Lung (tissue), 12 donors: ENCODE results near the gene MAP4K3. TPM values are rescaled to one million over a fixed set of nuclear protein-coding genes. Genes with fewer than 3 reads are reported as not detected.

Source experiments
- ATAC-seq: fragments of 200-7000 bp; cut with Tn5 transposase; one replicate; pipeline ENCODE4 v1.9.1; 2020; ENCODE audit warnings: moderate number of reproducible peaks; ENCODE audit not compliant: insufficient read depth, low FRiP score
- DNase-seq, 3 donors: peaks; one replicate each; pipeline ENCODE4 v3.0.0-alpha.2; 2013 to 2017
- H3K27ac ChIP-seq, 2 donors: one replicate each; pipeline ENCODE4 v1.5.1; 2013; ENCODE audit warnings: mild to moderate bottlenecking in 2 of 2, moderate library complexity in 2 of 2, control low read depth in 1 of 2, inconsistent platforms in 1 of 2, low read depth in 1 of 2, low read length in 1 of 2
- H3K27me3 ChIP-seq, 3 donors: one replicate each; pipeline ENCODE4 v1.5.1; 2013; ENCODE audit warnings: low read length in 2 of 3; ENCODE audit not compliant: control insufficient read depth in 3 of 3, insufficient read depth in 3 of 3
- H3K36me3 ChIP-seq, 4 donors: one replicate each; pipeline ENCODE4 v1.5.1; 2013; ENCODE audit warnings: low read length in 4 of 4, mild to moderate bottlenecking in 1 of 4, moderate library complexity in 1 of 4; ENCODE audit not compliant: control insufficient read depth in 4 of 4, insufficient read depth in 4 of 4
- H3K4me1 ChIP-seq, 5 donors: one replicate each; pipeline ENCODE4 v1.5.1; 2013; ENCODE audit warnings: low read length in 5 of 5, mild to moderate bottlenecking in 2 of 5, moderate library complexity in 1 of 5; ENCODE audit not compliant: control insufficient read depth in 5 of 5, insufficient read depth in 5 of 5
- H3K4me3 ChIP-seq: one replicate; pipeline ENCODE4 v1.5.1; 2013; ENCODE audit warnings: mild to moderate bottlenecking, control low read depth, moderate library complexity
- H3K9ac ChIP-seq, 2 donors: one replicate each; pipeline ENCODE4 v1.5.1; 2013; ENCODE audit warnings: low read length in 2 of 2, control low read depth in 1 of 2; ENCODE audit not compliant: insufficient read depth in 1 of 2
- H3K9me3 ChIP-seq, 4 donors: one replicate each; pipeline ENCODE4 v1.5.1; 2013; ENCODE audit warnings: low read length in 3 of 4, mild to moderate bottlenecking in 1 of 4, moderate library complexity in 1 of 4; ENCODE audit not compliant: control insufficient read depth in 4 of 4, insufficient read depth in 3 of 4
- WGBS, 2 donors: extraction: QIAGEN DNeasy Blood & Tissue Kit; methylation state at CpG; one replicate each; pipeline ENCODE4 v1.1.7; 2013; 5-methylcytosine and 5-hydroxymethylcytosine counted together
- polyA plus RNA-seq, 2 donors: library from polyadenylated mRNA; stranded (reverse); fragments of 200-250 nt; gene quantifications; one replicate each; pipeline ENCODE4 v1.2.1, GENCODE V29; 2013
- total RNA-seq, 2 donors: library from RNA; depleted of rRNA in 1 of 2; stranded (reverse); fragments of >200 nt in 1 of 2; gene quantifications; one replicate each; pipeline ENCODE4 v1.2.1, GENCODE V29; 2014 to 2021
- TF ChIP-seq, protein P1 (sequence below): IDR thresholded peaks from 2 replicates; pipeline ENCODE4 v1.5.1; 2012; ENCODE audit warnings: mild to moderate bottlenecking; ENCODE audit errors: control extremely low read depth, extremely low read depth
- donor health status: control.
- donor health status: control.
- donor health status: Bipolar disorder and iron deficiency.
- donor health status: healthy.
- donor health status: DM: yes; HTN: yes; CAD: no.

The MAP4K3 gene
- total and polyA plus RNA-seq, 4 donors = 9.9 to 97.9 (median 27.1) TPM

DNA sequence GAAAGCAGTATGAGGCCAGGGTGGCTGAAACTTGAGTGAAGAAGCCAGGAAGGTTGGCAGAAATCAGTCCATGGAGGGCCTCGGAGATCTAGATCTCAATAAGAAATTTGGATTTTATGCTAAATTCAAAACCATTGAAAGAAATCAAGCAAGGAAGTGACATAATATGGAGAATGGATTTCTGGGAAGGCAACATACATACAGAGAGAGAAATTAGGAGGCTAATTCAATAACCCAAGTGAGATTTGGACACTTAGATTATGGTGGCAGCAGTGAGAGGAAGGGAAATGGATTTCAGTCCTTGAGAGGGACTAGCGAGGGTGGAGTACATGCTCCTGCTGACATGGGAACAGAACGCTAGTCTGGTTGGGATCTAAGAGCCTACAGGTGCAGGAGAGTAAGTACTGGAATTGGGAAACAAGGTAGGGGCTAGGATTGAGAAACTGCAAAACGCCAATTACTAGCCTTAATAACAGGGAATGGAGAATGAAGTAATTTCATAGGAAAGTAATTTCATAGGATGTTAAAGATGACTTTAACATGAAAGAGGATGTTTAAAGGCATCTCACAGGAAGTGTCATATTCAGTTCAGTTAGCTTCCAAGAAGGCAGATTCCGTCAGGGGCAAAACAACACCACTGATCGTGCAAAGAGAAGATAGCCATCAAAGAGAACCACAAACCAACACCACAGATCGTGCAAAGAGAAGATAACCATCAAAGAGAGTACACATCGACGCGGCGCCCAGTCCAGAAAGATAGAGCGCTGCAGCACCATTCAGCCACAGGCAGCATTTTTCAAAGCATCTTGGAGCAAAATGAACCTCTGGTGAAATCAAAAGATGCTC, 220.5 kb downstream of the MAP4K3 start:
- TF ChIP-seq, protein P1, sequence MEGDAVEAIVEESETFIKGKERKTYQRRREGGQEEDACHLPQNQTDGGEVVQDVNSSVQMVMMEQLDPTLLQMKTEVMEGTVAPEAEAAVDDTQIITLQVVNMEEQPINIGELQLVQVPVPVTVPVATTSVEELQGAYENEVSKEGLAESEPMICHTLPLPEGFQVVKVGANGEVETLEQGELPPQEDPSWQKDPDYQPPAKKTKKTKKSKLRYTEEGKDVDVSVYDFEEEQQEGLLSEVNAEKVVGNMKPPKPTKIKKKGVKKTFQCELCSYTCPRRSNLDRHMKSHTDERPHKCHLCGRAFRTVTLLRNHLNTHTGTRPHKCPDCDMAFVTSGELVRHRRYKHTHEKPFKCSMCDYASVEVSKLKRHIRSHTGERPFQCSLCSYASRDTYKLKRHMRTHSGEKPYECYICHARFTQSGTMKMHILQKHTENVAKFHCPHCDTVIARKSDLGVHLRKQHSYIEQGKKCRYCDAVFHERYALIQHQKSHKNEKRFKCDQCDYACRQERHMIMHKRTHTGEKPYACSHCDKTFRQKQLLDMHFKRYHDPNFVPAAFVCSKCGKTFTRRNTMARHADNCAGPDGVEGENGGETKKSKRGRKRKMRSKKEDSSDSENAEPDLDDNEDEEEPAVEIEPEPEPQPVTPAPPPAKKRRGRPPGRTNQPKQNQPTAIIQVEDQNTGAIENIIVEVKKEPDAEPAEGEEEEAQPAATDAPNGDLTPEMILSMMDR = no peak
- no peak for ATAC-seq
- H3K4me1 ChIP-seq = peaks cover 0 to 1% (median 0%) of the 10 kb centered on the region in 5 donors
- no peak overlapping the region for H3K27ac ChIP-seq
- no peak overlapping the region for H3K4me3 ChIP-seq
- no peaks in the 10 kb centered on the region for H3K9me3 ChIP-seq
- H3K27me3 ChIP-seq = no peaks in the 10 kb centered on the region
- H3K36me3 ChIP-seq = peaks cover 0 to 1% (median 0%) of the 10 kb centered on the region in 4 donors
- 35 to 58% methylated on average over 12 of the region's 12 CpGs for WGBS, 2 donors
- no peak overlapping the region for H3K9ac ChIP-seq
- DNase-seq = no peak

DNA sequence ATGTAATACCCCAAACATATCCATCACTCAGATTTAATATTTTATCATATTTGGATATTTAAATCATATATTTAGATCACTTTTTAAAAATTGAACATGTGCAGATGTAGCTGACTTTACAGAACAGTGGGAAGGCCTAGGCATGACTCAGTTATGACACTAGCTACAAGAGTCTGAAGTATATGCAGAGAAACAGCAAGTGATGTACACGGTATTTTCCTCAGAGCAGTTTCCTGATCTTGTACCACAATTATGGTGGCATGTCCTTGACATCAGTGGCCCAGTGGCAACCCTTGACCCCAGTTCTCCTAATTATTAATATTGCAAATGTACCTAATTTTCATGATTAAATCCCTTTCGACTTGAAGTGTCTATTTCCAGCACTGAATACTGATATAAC, 221.5 kb downstream of the MAP4K3 start:
- DNase-seq = no peak
- H3K27ac ChIP-seq = no peak overlapping the region
- TF ChIP-seq, protein P1 = no peak
- peaks cover 0 to 1% (median 0%) of the 10 kb centered on the region in 4 donors for H3K36me3 ChIP-seq
- WGBS, 2 donors = 89 to 90% methylated on average over 2 of the region's 2 CpGs
- no peak for ATAC-seq
- no peaks in the 10 kb centered on the region for H3K4me1 ChIP-seq
- H3K9me3 ChIP-seq = no peaks in the 10 kb centered on the region
- no peaks in the 10 kb centered on the region for H3K27me3 ChIP-seq
- H3K4me3 ChIP-seq = no peak overlapping the region
- H3K9ac ChIP-seq = no peak overlapping the region

DNA sequence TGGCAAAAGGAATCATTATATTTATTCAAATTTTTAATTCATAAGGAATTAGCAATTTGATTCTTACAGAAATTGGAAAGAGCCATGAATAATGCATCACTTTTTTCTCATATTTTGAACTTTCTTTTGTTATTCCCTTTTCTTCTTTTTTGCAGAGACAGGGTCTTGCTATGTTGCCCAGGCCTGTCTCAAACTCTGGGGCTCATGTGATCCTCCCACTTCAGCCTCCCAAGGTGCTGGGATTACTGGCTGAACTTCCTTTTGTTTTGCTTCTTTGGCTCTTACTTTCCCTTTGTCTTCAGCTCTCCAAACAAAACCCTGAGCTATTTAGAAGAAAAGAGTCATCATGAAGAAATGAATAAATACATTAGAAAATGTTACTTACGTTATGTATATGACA, 224.1 kb downstream of the MAP4K3 start:
- H3K36me3 ChIP-seq = no peaks in the 10 kb centered on the region
- H3K9me3 ChIP-seq = no peaks in the 10 kb centered on the region
- H3K4me3 ChIP-seq = no peak overlapping the region
- H3K27ac ChIP-seq = no peak overlapping the region
- no peaks in the 10 kb centered on the region for H3K4me1 ChIP-seq
- H3K27me3 ChIP-seq = no peaks in the 10 kb centered on the region
- WGBS, 2 donors = 95% methylated on average over 1 of the region's 1 CpG
- no peak overlapping the region for H3K9ac ChIP-seq
- TF ChIP-seq, protein P1 = no peak
- ATAC-seq (no peak), DNase-seq (no peak)
